Ovary (tissue), 9 donors: ENCODE data around the gene GPR35. TPM values are rescaled to one million over a fixed set of nuclear protein-coding genes. Genes with fewer than 3 reads are reported as not detected.

Experiments used
- DNase-seq, 5 donors: peaks; one replicate each; pipeline ENCODE4 v3.0.0-alpha.2; 2019 to 2020
- H3K27ac ChIP-seq, 2 donors: fragments of 200-600 bp; one replicate each; pipeline versions ENCODE4 v1.5.1 to v1.8.0; 2019 to 2022
- H3K27me3 ChIP-seq: fragments of 200-600 bp; one replicate; pipeline ENCODE4 v1.8.0; 2022
- H3K36me3 ChIP-seq: fragments of 200-600 bp; sonication (generic); one replicate; pipeline ENCODE4 v1.5.1; 2019
- H3K4me1 ChIP-seq: one replicate; pipeline ENCODE4 v1.8.1; 2013; ENCODE audit warnings: mild to moderate bottlenecking, moderate library complexity; ENCODE audit not compliant: insufficient read depth
- H3K4me3 ChIP-seq: fragments of 200-600 bp; sonication (generic); one replicate; pipeline ENCODE4 v1.5.1; 2017
- H3K9me3 ChIP-seq, 2 donors: fragments of 200-600 bp in 1 of 2; sonication (generic) in 1 of 2; one replicate each; pipeline versions ENCODE4 v1.5.1 to v1.8.1; 2013 to 2019; ENCODE audit warnings: mild to moderate bottlenecking in 1 of 2, moderate library complexity in 1 of 2
- CTCF ChIP-seq, 3 donors: fragments of 450-650 bp in 2 of 3; fragments of 200-600 bp in 1 of 3; IDR thresholded peaks; one replicate each; pipeline versions ENCODE4 v1.5.1 to v1.8.0; 2016 to 2022; ENCODE audit warnings: antibody characterized with exemption in 3 of 3, mild to moderate bottlenecking in 1 of 3
- EP300 ChIP-seq: sonication (generic); formaldehyde crosslinking; IDR thresholded peaks from one replicate; pipeline ENCODE4 v1.6.1; 2017; ENCODE audit warnings: antibody characterized with exemption
- POLR2A ChIP-seq: fragments of 450-650 bp; IDR thresholded peaks from one replicate; pipeline ENCODE4 v1.6.1; 2017; ENCODE audit warnings: antibody characterized with exemption, mild to moderate bottlenecking, moderate library complexity
- WGBS, 3 donors: extraction: QIAGEN DNeasy Blood & Tissue Kit in 1 of 3; methylation state at CpG; one replicate each; pipeline versions ENCODE4 v1.1.5 to v1.1.7; 2013 to 2017; 5-methylcytosine and 5-hydroxymethylcytosine counted together
- intact Hi-C, 4 donors: fragments of 100-400 bp; cut with DNase I; formaldehyde crosslinking; loops; one replicate each; pipeline versions ENCODE4 v1.11.0 to v1.15.1; 2022 to 2023
- polyA plus RNA-seq, 2 donors: library from polyadenylated mRNA; stranded (reverse); fragments of 200-250 nt in 1 of 2; fragments of 350-450 nt in 1 of 2; fragmentation: Illumina TruSeq in 1 of 2; extraction: RNeasy Lipid Tissue Mini Kit (QIAGEN cat#74804) in 1 of 2; gene quantifications; one replicate each; pipeline ENCODE4 v1.2.3, GENCODE V29; 2013 to 2014
- total RNA-seq, 7 donors: library from RNA; depleted of rRNA in 2 of 7; stranded (reverse); fragments of >200 nt in 2 of 7; fragmentation: NEBNext Ultra II Directional in 3 of 7; extraction: Animal tissue kit (Norgen Biotek cat#: 25700) in 3 of 7; gene quantifications; one replicate each; pipeline versions ENCODE4 v1.1.0 to v1.2.4, GENCODE V29; 2016 to 2023
- donor health status: DM: no; HTN: no; CAD: no; lungs with moderate emphysema.
- donor health status: DM: no; HTN: no; CAD: no.
- donor health status: Bipolar disorder and iron deficiency.
- donor health status: DM: yes; HTN: yes; CAD: no.
- donor health status: DM: no; HTN: no; CAD: no.
- donor health status: DM: yes; HTN: yes; CAD: no.

GPR35 gene
- total and polyA plus RNA-seq, 9 donors: 0.27 to 4.2 (median 2.4) TPM

- no peaks in the 10 kb centered on the region for H3K36me3 ChIP-seq
- no peak for DNase-seq
- no peaks in the 10 kb centered on the region for H3K4me1 ChIP-seq
- intact Hi-C loops: no loop called here
- no peak overlapping the region for H3K27ac ChIP-seq
- no peaks in the 10 kb centered on the region for H3K27me3 ChIP-seq
- TF ChIP-seq CTCF (IDR thresholded peaks at IDR 0.05) (no peak), EP300 (no peak), POLR2A (no peak)
- 26 to 31% (median 30%) methylated on average over 19 of the region's 19 CpGs for WGBS, 3 donors
- no peak overlapping the region for H3K4me3 ChIP-seq
- H3K9me3 ChIP-seq: peaks cover 0 to 3% of the 10 kb centered on the region in 2 donors
Measured at GRCh38 chr2:240648650-240649275, 23.5 kb downstream of the GPR35 start.

- Histone ChIP-seq H3K4me1 (no peaks in the 10 kb centered on the region), H3K36me3 (no peaks in the 10 kb centered on the region), H3K4me3 (no peak overlapping the region), H3K9me3 (peaks cover 0 to 3% of the 10 kb centered on the region in 2 donors), H3K27ac (no peak overlapping the region), H3K27me3 (no peaks in the 10 kb centered on the region)
- WGBS, 3 donors: 44 to 52% (median 45%) methylated on average over 7 of the region's 7 CpGs
- intact Hi-C loops: no loop called here
- no peak for TF ChIP-seq EP300
- no peak for TF ChIP-seq CTCF (IDR thresholded peaks at IDR 0.05)
- no peak for TF ChIP-seq POLR2A
- no peak for DNase-seq
Measured at GRCh38 chr2:240649331-240649730, 24.1 kb downstream of the GPR35 start.

- Histone ChIP-seq H3K4me3 (no peak overlapping the region), H3K9me3 (peaks cover 0 to 7% of the 10 kb centered on the region in 2 donors), H3K36me3 (no peaks in the 10 kb centered on the region), H3K27me3 (no peaks in the 10 kb centered on the region), H3K4me1 (no peaks in the 10 kb centered on the region), H3K27ac (no peak overlapping the region)
- WGBS, 3 donors: 82 to 89% (median 87%) methylated on average over 13 of the region's 13 CpGs
- no peak for DNase-seq
- TF ChIP-seq EP300 (no peak), POLR2A (no peak), CTCF (IDR thresholded peaks at IDR 0.05) (no peak)
- intact Hi-C loops: no loop called here
Measured at GRCh38 chr2:240650254-240650965, 25.1 kb downstream of the GPR35 start.

- Histone ChIP-seq H3K9me3 (peaks cover 0 to 7% of the 10 kb centered on the region in 2 donors), H3K27ac (no peak overlapping the region), H3K4me3 (no peak overlapping the region), H3K4me1 (no peaks in the 10 kb centered on the region), H3K36me3 (no peaks in the 10 kb centered on the region), H3K27me3 (no peaks in the 10 kb centered on the region)
- TF ChIP-seq CTCF (IDR thresholded peaks at IDR 0.05) (no peak), POLR2A (no peak), EP300 (no peak)
- DNase-seq: no peak
- WGBS, 3 donors: 72 to 83% (median 79%) methylated on average over 3 of the region's 3 CpGs
- intact Hi-C loops: no loop called here
Measured at GRCh38 chr2:240651185-240651584, 25.9 kb downstream of the GPR35 start.
